Coronary artery (tissue), 2 donors: ENCODE measurements around the gene CDH13.

Source experiments
- DNase-seq: peaks from one replicate; pipeline ENCODE4 v3.0.0-alpha.2; 2017; ENCODE audit warnings: low spot score
- H3K27ac ChIP-seq, 2 donors: fragments of 200-600 bp; sonication (generic); one replicate each; pipeline ENCODE4 v1.5.1; 2016 to 2019
- H3K4me3 ChIP-seq: fragments of 200-600 bp; sonication (generic); 2 replicates; pipeline ENCODE4 v1.5.1; 2016; ENCODE audit warnings: mild to moderate bottlenecking, moderate library complexity
- TF ChIP-seq, protein P1 (sequence below): fragments of 200-600 bp; sonication (generic); IDR thresholded peaks from one replicate; pipeline ENCODE4 v1.5.1; 2019; ENCODE audit warnings: antibody characterized with exemption

Gene CDH13

DNA sequence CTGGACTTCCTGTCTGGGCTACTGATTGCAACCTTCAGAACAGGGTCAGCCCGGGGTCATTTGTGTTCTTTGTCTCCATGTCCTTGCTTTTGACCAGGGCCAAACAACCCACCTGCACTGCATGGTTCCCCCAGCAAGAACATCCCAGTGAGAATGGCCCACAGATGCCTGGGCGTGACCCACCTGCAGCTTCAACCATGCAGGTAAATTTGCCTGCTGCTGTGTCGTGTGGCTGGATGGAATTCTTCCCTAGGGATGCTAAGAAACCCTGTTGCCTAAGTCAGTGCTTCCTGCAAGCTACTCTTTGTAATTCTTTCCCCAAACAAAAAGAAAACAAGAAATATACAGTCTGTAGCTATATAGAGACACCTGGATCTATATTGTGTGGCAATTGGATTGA, 12.5 kb downstream of the CDH13 start:
- DNase-seq, result no peak
- TF ChIP-seq, protein P1, sequence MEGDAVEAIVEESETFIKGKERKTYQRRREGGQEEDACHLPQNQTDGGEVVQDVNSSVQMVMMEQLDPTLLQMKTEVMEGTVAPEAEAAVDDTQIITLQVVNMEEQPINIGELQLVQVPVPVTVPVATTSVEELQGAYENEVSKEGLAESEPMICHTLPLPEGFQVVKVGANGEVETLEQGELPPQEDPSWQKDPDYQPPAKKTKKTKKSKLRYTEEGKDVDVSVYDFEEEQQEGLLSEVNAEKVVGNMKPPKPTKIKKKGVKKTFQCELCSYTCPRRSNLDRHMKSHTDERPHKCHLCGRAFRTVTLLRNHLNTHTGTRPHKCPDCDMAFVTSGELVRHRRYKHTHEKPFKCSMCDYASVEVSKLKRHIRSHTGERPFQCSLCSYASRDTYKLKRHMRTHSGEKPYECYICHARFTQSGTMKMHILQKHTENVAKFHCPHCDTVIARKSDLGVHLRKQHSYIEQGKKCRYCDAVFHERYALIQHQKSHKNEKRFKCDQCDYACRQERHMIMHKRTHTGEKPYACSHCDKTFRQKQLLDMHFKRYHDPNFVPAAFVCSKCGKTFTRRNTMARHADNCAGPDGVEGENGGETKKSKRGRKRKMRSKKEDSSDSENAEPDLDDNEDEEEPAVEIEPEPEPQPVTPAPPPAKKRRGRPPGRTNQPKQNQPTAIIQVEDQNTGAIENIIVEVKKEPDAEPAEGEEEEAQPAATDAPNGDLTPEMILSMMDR, result no peak
- no peak overlapping the region for H3K27ac ChIP-seq

DNA sequence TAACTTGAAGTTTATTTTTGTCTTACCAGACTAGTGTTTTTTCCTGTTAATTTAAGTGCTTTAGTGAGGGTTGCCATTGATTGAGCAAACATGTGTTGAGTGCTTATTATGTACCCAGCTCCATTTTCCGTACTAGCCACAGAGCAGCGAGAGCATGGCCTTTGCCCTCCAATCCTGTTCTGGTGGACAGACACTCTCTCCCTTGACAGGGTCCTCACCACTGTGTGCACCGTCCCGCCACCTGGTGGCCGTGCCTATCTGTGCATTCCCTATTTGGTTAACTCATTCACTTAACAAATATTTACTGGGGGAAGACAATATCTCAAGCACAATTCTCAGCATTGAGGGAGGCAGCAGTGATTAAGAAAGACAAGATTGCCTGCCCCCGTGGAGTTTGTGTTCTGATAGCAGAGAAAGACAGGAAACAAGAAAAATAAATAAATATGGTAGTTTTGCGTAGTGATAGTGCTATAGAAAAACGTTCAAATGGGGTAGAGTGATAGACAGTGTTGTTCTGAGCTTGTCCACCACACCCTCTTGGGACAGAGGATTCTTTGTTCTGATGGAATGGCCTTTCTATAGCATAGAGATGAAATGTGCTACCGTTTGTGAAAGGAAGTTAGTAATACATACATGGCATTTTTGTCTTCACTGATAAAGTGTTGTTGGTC, 13.0 kb downstream of the CDH13 start:
- TF ChIP-seq, protein P1, result no peak
- no peak for DNase-seq
- Histone ChIP-seq H3K27ac (no peak overlapping the region), H3K4me3 (no peak overlapping the region)

More for the DNA sequence above, 12.5 kb downstream of the CDH13 start:
- no peak overlapping the region for H3K4me3 ChIP-seq

DNA sequence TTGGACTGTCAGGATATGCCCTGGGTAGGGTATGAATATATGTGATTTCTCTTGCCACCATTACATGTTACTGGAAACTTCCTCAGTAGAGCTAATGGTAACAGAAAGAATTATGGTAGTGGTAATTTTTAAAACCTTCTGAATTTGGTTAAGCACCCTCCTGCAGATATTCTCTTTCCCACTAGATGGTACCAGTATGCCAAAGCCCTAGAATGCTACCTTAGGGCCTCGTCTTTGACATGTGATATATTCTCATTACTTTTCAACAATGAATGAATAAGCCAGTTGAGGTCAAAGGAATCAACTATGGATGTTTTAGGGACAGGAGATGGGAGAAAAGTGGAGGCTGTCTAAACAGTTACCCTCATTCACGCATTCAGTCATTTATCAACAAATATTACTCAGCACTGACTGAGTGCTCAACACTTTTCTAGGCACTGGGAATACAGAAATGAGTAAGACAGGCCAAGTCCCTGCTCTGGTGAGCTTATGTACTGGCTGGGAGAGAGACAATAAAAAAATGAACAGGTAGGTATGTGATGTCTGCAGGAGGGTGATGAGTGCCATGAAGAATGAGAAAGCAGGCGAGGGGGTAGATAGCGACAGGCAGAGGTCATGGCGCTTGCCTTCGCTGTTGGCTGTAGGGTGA, 14.7 kb downstream of the CDH13 start:
- Histone ChIP-seq H3K27ac (no peak overlapping the region), H3K4me3 (no peak overlapping the region)
- TF ChIP-seq, protein P1, result no peak
- DNase-seq, result no peak

DNA sequence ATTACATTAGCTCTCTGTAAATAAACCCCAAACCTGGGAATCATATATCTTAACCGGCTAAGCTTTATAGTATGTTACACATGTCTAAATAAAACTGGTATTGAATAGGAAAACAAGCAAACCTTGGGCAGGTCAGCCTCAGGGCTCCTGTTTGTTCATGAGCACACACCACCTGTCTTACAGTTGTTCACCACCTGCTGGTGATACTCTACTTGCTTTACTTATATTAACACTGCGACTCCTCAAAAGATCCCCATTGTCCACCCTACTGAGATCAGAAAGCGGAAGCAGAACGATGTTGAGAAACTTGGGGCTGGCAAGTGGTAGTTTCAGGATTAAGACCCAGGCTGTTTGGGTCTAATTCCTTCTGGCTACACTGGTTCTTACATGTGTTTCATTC, 16.4 kb downstream of the CDH13 start:
- H3K4me3 ChIP-seq, result no peak overlapping the region
- no peak overlapping the region for H3K27ac ChIP-seq
- TF ChIP-seq, protein P1, result no peak
- no peak for DNase-seq

DNA sequence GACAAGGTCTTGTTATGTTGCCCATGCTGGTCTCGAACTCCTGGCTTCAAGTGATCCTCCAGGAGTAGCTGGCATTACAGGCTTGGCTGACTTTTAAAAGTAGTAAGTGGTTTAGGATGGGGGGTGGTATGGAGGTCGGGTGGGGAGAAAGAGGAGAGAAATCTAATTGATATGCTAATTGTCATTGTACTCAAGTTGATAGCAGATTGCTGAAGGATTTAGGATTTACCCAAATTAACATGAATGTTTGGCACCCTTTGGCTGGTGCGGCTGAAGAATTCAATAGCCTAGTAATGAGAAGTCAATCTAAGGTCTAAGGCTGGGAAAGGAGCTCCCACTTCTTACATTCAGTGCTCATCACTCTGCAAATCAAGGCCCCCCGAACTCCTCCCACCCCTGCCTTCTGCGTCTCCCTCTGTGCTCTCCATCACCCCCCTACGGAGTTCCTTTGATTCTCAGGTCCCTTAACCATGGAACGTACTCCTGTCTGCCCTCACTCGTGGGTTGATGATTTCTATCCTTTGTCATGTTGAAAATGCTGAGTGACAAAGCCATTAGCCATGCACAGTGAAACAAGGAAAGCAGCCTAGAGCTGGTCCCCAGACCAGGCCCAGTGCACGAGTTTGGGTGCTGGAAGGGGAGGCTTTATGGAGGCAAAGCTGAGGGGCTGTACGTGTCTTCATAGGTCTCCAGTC, 17.3 kb downstream of the CDH13 start:
- DNase-seq, result no peak
- TF ChIP-seq, protein P1, result no peak

DNA sequence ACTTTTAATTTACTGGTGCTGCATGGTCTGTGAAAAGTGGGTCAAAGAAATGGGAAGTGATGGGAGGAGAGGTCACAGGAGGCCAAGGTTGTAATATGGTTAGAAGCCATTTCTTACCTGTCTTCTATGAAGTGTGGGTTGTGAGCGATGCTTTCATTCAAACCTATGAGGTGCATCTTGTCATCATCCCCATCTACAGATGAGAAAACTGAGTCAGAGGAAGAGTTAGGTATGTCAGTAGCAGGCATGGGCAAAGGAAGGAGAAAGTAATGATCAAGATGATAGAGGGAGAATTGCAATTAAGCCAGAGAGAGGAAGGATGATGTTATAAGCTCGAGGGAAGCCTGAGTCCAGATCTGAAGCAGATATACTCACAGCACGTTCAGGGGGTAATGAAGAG, 19.7 kb downstream of the CDH13 start:
- DNase-seq, result no peak
- Histone ChIP-seq H3K4me3 (no peak overlapping the region), H3K27ac (no peak overlapping the region)
- TF ChIP-seq, protein P1, result no peak

More for the DNA sequence above, 17.3 kb downstream of the CDH13 start:
- no peak overlapping the region for H3K27ac ChIP-seq
- H3K4me3 ChIP-seq, result no peak overlapping the region

DNA sequence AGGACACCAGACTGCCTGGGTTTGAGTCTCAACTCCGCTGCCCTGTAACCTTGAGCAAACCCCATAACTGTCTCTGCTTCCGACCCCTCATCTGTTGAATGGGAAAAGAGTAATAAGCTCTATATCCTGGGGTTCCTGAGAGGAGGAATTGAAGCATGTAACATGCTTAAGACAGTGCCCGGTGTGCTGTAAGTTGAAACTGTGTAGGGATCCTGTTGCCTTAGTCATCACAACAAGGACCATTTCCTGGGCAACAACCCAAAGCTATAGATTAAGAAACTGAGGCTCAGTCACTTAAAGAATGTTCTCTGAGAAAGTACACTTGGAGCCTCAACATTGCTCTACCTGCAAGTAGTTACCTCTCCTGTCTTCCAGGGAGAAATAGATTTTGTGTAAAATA, 23.0 kb downstream of the CDH13 start:
- TF ChIP-seq, protein P1, result no peak
- no peak for DNase-seq
- no peak overlapping the region for H3K4me3 ChIP-seq
- H3K27ac ChIP-seq, result no peak overlapping the region
